Hepatocyte (in vitro differentiated cells): ENCODE data around the gene STPG4.

ENCODE experiments used
- EZH2phosphoT487 ChIP-seq: fragments of 200-600 bp; sonication (generic); IDR thresholded peaks from one replicate; pipeline ENCODE4 v1.6.1; 2018; ENCODE audit warnings: antibody characterized with exemption, mild to moderate bottlenecking, low read depth, moderate library complexity; ENCODE audit not compliant: unreplicated experiment, severe bottlenecking
- TF ChIP-seq, protein P1 (sequence below): fragments of 200-600 bp; sonication (generic); IDR thresholded peaks from 2 replicates; pipeline ENCODE4 v1.5.1; 2016; ENCODE audit warnings: antibody characterized with exemption, mild to moderate bottlenecking; ENCODE audit not compliant: poor library complexity

DNA sequence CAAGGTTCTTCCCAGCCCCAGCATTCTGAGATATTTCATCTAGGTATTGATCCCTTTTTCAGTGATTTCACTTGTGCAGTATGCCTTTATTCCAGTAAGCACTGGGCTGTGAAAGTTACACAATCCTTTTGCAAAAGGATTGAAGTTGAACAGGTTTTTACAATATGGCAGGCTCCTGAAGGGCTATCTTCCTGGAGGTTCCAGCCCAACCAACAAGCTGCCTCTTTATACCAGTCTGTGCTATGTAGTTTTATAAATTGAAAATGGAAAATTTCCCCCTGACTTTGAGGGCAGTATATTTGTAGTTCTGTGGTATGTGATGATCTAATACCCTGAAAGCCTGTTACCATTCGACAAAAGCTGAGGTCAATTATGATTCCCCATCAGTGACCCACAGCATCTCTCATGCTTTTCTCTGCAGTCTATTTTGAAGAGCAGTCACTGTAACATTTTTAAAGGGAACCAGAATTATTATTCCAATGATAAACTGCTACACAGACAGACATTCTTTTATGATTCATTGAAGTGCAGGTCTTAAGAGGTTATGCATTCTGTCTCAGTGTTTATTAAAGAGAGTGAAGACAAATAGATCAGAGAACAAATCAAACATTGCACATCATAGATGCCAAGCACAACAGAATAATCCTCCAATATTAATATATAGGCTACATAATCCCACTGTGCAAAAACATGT lies 35.2 kb upstream of the STPG4 start:
- TF ChIP-seq, protein P1, sequence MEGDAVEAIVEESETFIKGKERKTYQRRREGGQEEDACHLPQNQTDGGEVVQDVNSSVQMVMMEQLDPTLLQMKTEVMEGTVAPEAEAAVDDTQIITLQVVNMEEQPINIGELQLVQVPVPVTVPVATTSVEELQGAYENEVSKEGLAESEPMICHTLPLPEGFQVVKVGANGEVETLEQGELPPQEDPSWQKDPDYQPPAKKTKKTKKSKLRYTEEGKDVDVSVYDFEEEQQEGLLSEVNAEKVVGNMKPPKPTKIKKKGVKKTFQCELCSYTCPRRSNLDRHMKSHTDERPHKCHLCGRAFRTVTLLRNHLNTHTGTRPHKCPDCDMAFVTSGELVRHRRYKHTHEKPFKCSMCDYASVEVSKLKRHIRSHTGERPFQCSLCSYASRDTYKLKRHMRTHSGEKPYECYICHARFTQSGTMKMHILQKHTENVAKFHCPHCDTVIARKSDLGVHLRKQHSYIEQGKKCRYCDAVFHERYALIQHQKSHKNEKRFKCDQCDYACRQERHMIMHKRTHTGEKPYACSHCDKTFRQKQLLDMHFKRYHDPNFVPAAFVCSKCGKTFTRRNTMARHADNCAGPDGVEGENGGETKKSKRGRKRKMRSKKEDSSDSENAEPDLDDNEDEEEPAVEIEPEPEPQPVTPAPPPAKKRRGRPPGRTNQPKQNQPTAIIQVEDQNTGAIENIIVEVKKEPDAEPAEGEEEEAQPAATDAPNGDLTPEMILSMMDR, result no peak
- no peak for TF ChIP-seq EZH2phosphoT487
